Fibroblast of mammary gland (primary cell): ENCODE measurements around the gene BAZ1B.
"Not testable (repeated sequence)": the region's sequence is repeated elsewhere in the genome, so short reads cannot be mapped to it uniquely, and the experiment has no call there.

Experiments
- DNase-seq: peaks from one replicate; pipeline ENCODE4 v3.0.0-alpha.2; 2010; ENCODE audit warnings: low read depth
- H3K4me3 ChIP-seq: 2 replicates; pipeline ENCODE4 v1.5.1; 2011; ENCODE audit warnings: low read depth, mild to moderate bottlenecking, low read length, moderate library complexity; ENCODE audit not compliant: control insufficient read depth
- CTCF ChIP-seq: conservative IDR thresholded peaks from 2 replicates; pipeline ENCODE4 v1.5.1; 2011; ENCODE audit warnings: low read depth, low read length, inconsistent platforms; ENCODE audit not compliant: control insufficient read depth, insufficient read depth

Gene BAZ1B

GRCh38 chr7:73522105-73522872, at the start of gene BAZ1B:
BAZ1B (minus strand) TSS chr7:73522293; CDS start chr7:73521933, 360 bp downstream.
- peak within 1 kb of the TSS; percentile 80 for H3K4me3 ChIP-seq
- DNase-seq = peak; percentile 98
- TF ChIP-seq CTCF = no peak

DNA sequence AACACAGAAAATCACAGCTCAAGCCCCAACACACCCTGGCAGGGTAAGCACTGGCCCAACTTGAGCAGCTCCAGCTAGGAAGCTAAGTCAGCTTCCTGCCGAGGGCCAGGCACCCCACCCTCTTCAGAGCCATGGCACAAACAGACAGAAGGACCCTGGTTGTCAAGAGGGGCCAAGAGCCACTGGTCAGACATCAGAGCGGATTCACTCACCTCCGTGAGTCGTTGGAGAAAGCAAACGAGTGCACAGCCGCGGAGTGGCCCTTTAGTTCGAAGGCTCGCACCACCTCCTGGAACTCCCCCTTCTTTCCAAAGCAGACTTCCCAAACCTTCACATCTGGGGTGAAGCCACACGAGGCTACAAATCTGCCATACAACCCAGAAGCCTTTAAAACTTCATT, 48.9 kb upstream of the BAZ1B start:
- no peak overlapping the region for H3K4me3 ChIP-seq
- TF ChIP-seq CTCF = no peak
- no peak for DNase-seq

DNA sequence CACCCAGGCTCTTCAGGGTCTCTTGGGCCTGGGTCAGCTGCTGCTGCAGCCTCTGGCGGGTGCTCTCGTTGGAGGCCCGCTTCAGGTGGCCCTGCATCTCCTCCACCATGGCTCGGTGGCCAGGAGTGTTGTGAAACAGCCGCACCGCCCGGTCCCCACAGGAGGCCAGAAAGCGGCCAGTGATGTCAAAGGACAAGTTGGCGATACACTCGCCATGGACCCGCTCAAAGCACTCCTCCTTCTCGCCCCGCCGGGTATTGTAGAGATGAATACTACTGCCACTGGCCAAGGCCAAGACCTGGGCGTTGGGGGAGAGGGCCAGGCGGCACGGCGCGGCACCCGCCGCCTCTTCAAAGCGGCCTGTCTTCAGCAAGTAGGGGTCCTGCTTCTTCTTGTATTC, 48.4 kb upstream of the BAZ1B start:
- no peak for TF ChIP-seq CTCF
- H3K4me3 ChIP-seq = no peak overlapping the region
- DNase-seq = no peak

DNA sequence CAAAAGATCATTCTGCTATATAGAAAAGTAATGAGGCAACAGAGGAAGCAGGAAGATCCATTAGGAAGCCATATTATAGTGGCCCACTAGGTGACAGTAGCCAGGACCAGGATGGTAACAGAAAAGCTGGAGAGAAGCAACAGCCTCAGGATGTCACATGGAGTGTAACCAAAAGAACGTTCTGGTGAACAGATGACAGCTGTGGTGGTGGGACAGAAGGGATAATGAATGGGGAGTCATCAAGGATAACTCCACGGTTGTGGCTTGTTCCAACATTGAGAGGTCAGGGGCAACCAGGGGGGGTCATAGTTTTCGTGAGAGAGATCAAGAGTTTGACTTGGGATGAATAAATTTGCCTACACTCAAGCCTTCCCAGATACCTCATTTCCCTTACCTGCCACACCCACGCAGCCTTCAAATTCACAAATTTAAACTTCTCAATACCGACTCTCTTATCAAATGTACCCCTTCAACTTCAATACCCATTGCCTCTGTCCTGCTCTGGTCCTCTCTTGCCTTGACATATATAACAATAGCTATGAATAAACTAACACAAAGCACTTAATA, 47.0 kb upstream of the BAZ1B start:
- TF ChIP-seq CTCF = no peak
- DNase-seq = no peak
- H3K4me3 ChIP-seq = no peak overlapping the region

GRCh38 chr7:73567846-73568685, 46.0 kb upstream of the BAZ1B start:
- TF ChIP-seq CTCF = no peak
- peak; percentile 42 for DNase-seq
- H3K4me3 ChIP-seq = no peak overlapping the region

- TF ChIP-seq CTCF = no peak
- no peak overlapping the region for H3K4me3 ChIP-seq
- DNase-seq = no peak
Observed at GRCh38 chr7:73567140-73567539, 45.0 kb upstream of the BAZ1B start.

DNA sequence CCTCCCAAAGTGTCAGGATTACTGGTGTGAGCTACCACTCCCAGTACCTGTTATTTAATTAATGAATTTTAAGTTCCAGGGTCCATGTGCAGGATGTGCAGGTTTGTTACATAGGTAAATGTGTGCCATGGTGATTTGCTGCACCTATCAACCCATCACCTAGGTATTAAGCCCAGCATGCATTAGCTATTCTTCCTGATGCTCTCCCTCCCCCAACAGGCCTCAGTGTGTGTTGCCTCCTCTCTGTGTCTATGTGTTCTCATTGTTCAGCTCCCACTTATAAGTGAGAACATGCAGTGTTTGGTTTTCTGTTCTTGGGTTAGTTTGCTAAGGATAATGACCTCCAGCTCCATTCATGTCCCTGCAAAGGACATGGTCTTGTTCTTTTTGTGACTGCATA, 44.3 kb upstream of the BAZ1B start:
- H3K4me3 ChIP-seq, DNase-seq: not testable (repeated sequence)
